BJ (cell line): ENCODE results near the gene ST3GAL3. TPM values are rescaled to one million over a fixed set of nuclear protein-coding genes. Genes with fewer than 3 reads are reported as not detected.

Experiments used
- CTCF ChIA-PET: fragments of 350-600 bp; formaldehyde crosslinking; extraction: SDS; loops from one replicate; lab custom pipeline; 2021; ENCODE audit warnings: antibody characterized with exemption, inconsistent platforms; lab: Yijun Ruan, JAX
- POLR2A ChIA-PET: fragments of 300-600 bp; sonication (Branson Sonifier 250); formaldehyde crosslinking; extraction: SDS; loops from one replicate; lab custom pipeline; 2021; ENCODE audit warnings: antibody characterized with exemption; lab: Charles Lee
- DNase-seq: peaks from one replicate; pipeline ENCODE4 v3.0.0-alpha.2; 2011; ENCODE audit warnings: low read depth
- H3K27me3 ChIP-seq: 2 replicates; pipeline ENCODE4 v1.6.0; 2011; ENCODE audit warnings: low read length; ENCODE audit not compliant: control insufficient read depth, insufficient read depth
- H3K36me3 ChIP-seq: 2 replicates; pipeline ENCODE4 v1.5.1; 2011; ENCODE audit warnings: low read length; ENCODE audit not compliant: control insufficient read depth, insufficient read depth
- H3K4me3 ChIP-seq: 2 replicates; pipeline ENCODE4 v1.5.1; 2011; ENCODE audit warnings: low read depth, mild to moderate bottlenecking, control low read depth, low read length
- polyA plus RNA-seq: library from polyadenylated mRNA; depleted of rRNA; stranded (reverse); fragments of >200 nt; gene quantifications from 2 replicates; pipeline ENCODE4 v1.2.3, GENCODE V29; 2011
- TF ChIP-seq, protein P1 (sequence below): IDR thresholded peaks from 2 replicates; pipeline ENCODE4 v1.5.1; 2011; ENCODE audit warnings: low read depth, mild to moderate bottlenecking, control low read depth, inconsistent platforms, low read length, moderate library complexity; ENCODE audit not compliant: insufficient read depth

ST3GAL3 gene
- polyA plus RNA-seq, 1 experiment = 24.2 TPM

DNA sequence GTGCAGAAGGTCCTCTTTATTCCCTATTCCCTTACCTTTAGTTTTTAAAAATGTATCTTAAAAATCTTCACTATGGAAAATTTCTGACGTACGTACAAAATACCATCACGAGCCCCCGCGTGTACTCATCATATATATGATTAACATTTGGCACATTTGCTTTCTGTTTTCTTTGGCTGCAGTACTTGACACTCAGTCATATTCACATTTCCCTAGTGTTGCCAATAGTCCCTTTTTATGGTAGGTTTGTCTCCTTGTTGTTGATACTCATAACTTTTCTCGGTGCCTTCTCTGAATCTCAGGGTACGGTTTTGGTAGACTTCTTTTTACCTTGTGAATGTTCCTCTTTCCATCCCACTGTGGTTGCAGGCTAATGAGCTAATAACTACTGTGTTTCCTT is 34.1 kb upstream of the ST3GAL3 start:
- POLR2A ChIA-PET = no interaction called here
- peaks cover 40% of the 10 kb centered on the region for H3K36me3 ChIP-seq
- CTCF ChIA-PET = interaction anchor here (1.7 kb wide), 1 partner anchor 18 kb away, joined by 6 read pairs; no protein-coding TSS in a partner anchor

DNA sequence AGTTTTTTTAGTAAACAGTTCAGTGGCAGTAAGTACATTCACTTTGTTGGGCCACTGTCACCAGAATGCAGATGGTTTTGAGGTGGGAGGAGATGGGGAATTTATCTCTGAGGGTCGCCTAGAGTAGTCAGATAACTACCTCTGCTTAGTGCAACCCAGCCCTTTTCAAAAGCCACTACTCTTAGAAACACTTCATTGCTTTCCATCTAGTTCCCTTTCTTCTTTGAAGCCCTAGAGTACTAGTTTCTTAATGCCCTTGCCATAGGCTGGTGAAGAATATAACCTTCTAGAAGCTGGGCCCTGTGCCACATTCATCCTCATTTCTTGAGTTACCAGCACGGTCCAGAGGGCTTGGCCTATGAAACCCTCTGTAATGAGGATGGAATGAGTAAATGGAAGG is 28.4 kb upstream of the ST3GAL3 start:
- H3K36me3 ChIP-seq = peaks cover 26% of the 10 kb centered on the region
- no peak for DNase-seq
- H3K4me3 ChIP-seq = no peak overlapping the region
- TF ChIP-seq, protein P1, sequence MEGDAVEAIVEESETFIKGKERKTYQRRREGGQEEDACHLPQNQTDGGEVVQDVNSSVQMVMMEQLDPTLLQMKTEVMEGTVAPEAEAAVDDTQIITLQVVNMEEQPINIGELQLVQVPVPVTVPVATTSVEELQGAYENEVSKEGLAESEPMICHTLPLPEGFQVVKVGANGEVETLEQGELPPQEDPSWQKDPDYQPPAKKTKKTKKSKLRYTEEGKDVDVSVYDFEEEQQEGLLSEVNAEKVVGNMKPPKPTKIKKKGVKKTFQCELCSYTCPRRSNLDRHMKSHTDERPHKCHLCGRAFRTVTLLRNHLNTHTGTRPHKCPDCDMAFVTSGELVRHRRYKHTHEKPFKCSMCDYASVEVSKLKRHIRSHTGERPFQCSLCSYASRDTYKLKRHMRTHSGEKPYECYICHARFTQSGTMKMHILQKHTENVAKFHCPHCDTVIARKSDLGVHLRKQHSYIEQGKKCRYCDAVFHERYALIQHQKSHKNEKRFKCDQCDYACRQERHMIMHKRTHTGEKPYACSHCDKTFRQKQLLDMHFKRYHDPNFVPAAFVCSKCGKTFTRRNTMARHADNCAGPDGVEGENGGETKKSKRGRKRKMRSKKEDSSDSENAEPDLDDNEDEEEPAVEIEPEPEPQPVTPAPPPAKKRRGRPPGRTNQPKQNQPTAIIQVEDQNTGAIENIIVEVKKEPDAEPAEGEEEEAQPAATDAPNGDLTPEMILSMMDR = no peak
- ChIA-PET POLR2A (no interaction called here), CTCF (interaction anchor here (1.4 kb wide), 1 partner anchor 256 kb away, joined by 4 read pairs; no protein-coding TSS in a partner anchor)
- H3K27me3 ChIP-seq = no peaks in the 10 kb centered on the region

More for the DNA sequence above, 34.1 kb upstream of the ST3GAL3 start:
- Histone ChIP-seq H3K27me3 (no peaks in the 10 kb centered on the region), H3K4me3 (no peak overlapping the region)
- DNase-seq = no peak
- TF ChIP-seq, protein P1 = no peak

DNA sequence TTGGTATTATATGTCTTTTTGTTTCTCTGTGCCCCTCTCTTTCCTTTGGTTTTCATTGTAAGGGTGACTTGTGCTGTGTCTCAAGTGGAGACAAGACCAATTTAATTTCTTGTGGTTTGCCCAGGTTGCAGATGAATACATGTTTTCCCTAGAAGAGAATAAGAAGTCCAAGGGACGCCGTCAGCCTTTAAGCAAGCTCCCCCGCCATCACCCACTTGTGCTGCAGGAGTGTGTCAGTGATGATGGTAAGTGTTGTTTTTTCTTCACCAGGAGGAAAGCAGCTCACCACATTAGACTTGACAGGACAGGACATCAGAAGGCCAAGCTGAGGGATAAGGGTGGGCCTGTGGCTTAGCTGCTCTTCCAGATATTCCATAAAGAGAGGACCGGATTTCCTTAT is 23.8 kb upstream of the ST3GAL3 start:
- no peak overlapping the region for H3K4me3 ChIP-seq
- POLR2A ChIA-PET = no interaction called here
- TF ChIP-seq, protein P1 = no peak
- CTCF ChIA-PET = no interaction called here
- H3K27me3 ChIP-seq = no peaks in the 10 kb centered on the region
- peaks cover 35% of the 10 kb centered on the region for H3K36me3 ChIP-seq
- no peak for DNase-seq

DNA sequence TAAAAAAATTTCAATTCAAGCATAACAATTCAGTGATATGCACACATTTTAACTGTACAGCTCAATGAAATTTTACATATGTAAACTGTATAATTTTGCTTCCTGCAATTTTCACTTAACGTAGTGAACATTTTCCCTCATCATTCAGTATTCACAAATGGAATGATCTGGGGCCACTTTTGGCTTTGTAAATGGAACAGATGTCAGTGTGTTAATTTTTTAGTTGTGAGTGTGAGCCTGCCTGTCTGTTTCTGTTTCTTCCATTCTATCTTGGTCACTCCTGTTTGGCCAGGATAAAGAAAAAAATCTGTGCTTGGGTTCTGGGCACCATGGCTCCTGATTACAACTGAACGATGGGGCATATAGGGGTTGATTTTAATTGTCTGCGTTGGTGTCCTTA is 20.5 kb upstream of the ST3GAL3 start:
- no peak overlapping the region for H3K4me3 ChIP-seq
- ChIA-PET CTCF (interaction anchor here (0.7 kb wide), 1 partner anchor 157 kb away, joined by 3 read pairs; no protein-coding TSS in a partner anchor), POLR2A (no interaction called here)
- no peak for DNase-seq
- no peaks in the 10 kb centered on the region for H3K27me3 ChIP-seq
- TF ChIP-seq, protein P1 = no peak
- H3K36me3 ChIP-seq = peaks cover 51% of the 10 kb centered on the region

DNA sequence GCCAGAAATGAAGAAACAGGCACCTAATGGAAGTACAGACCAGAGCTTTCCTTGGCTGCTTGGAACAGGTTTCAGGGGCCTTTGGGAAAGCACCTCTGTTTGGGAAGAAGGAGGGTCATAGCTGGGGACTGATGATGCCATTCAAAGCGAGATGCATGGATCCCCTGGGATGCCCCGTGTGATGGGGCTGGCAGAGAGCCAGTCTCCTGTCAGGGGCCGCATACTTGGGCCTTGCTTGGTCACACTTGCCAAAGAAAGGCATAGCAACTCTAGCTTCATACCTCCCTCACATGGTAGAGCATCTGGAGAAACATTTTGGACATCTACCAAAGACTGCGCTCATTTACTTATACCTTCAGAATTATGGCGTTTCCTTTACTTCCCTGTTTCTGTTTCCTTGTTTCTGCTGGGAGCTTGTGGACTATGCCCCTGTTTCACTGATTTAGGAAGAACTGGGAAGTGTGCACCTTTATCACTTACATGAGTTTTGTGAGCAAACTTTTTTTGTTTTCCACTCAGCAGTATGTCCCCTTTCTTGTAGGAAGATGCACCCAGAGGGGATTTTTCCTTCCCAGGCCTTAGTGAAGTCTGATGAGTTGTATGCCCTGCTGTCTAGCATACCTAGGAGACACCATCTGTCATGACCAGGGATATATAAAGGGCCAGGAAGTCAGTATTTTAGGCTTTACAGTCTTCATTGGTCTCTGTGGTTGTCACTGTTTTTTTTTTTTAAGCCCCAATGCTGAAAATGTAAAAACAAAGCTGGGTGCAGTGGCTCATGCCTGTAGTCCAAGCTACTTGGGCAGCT is 19.8 kb upstream of the ST3GAL3 start:
- TF ChIP-seq, protein P1 = no peak
- H3K36me3 ChIP-seq = peaks cover 55% of the 10 kb centered on the region
- ChIA-PET CTCF (interaction anchor here (0.7 to 1.4 kb wide), 3 partner anchors 10 to 247 kb away, joined by 3 to 5 read pairs (median 3); no protein-coding TSS in a partner anchor), POLR2A (no interaction called here)
- DNase-seq = no peak
- H3K4me3 ChIP-seq = no peak overlapping the region
- H3K27me3 ChIP-seq = no peaks in the 10 kb centered on the region
